HepG2 (cell line): Measurements from ENCODE around the gene ABHD1. TPM values are rescaled to one million over a fixed set of nuclear protein-coding genes. Genes with fewer than 3 reads are reported as not detected.
A peak's percentile ranks its signal among the peaks of the same experiment; 100 is the strongest.

ENCODE experiments used
- FOXK2 ChIP-seq: fragments of 450-650 bp; IDR thresholded peaks from 2 replicates; pipeline ENCODE4 v1.6.1; 2016
- HHEX ChIP-seq: IDR thresholded peaks from 2 replicates; pipeline ENCODE4 v1.6.1; 2016; ENCODE audit warnings: control low read depth
- KAT8 ChIP-seq: IDR thresholded peaks from 2 replicates; pipeline ENCODE4 v1.6.1; 2016; ENCODE audit warnings: missing genetic modification reagents, missing compliant biosample characterization
- MZF1 ChIP-seq: sonication (generic); formaldehyde crosslinking; IDR thresholded peaks from 2 replicates; pipeline ENCODE4 v1.8.1; 2023; ENCODE audit warnings: mild to moderate bottlenecking, missing genetic modification reagents, borderline replicate concordance
- NFIC ChIP-seq: IDR thresholded peaks from 2 replicates; pipeline ENCODE4 v1.6.1; 2012; ENCODE audit warnings: mild to moderate bottlenecking, low read length, inconsistent platforms
- PPARG ChIP-seq: conservative IDR thresholded peaks from 2 replicates; pipeline ENCODE4 v1.6.1; 2016; ENCODE audit warnings: missing biosample characterization, missing genetic modification reagents
- RBM39 ChIP-seq: fragments of 200-400 bp; formaldehyde crosslinking; IDR thresholded peaks from one replicate; pipeline ENCODE4 v1.6.1; 2018; ENCODE audit warnings: antibody characterized with exemption, mild to moderate bottlenecking, low read depth, low read length; ENCODE audit not compliant: poor library complexity, severe bottlenecking
- RFX5 ChIP-seq: IDR thresholded peaks from 2 replicates; pipeline ENCODE4 v1.6.1; 2011; ENCODE audit warnings: low read depth, low read length, improper control_type of control experiment
- SIX4 ChIP-seq: sonication (generic); formaldehyde crosslinking; IDR thresholded peaks from 2 replicates; pipeline ENCODE4 v1.4.0; 2020; ENCODE audit warnings: missing genetic modification reagents
- SMAD3 ChIP-seq: sonication (generic); formaldehyde crosslinking; IDR thresholded peaks from 2 replicates; pipeline ENCODE4 v1.4.0; 2020; ENCODE audit warnings: missing genetic modification reagents
- STAT5B ChIP-seq: sonication (generic); formaldehyde crosslinking; IDR thresholded peaks from 2 replicates; pipeline ENCODE4 v1.4.0; 2020; ENCODE audit warnings: missing genetic modification reagents
- TEAD3 ChIP-seq: optimal IDR thresholded peaks from 2 replicates; pipeline ENCODE3; 2016; ENCODE audit warnings: borderline replicate concordance
- THAP11 ChIP-seq: IDR thresholded peaks from 2 replicates; pipeline ENCODE4 v1.6.1; 2016; ENCODE audit warnings: missing biosample characterization, missing genetic modification reagents
- YEATS4 ChIP-seq: sonication (generic); formaldehyde crosslinking; IDR thresholded peaks from 2 replicates; pipeline ENCODE4 v1.4.0; 2020; ENCODE audit warnings: missing genetic modification reagents, borderline replicate concordance
- ZFAT ChIP-seq: sonication (generic); formaldehyde crosslinking; conservative IDR thresholded peaks from 2 replicates; pipeline ENCODE4 v1.8.1; 2023; ENCODE audit warnings: missing genetic modification reagents, inconsistent platforms
- ZFP62 ChIP-seq: sonication (generic); formaldehyde crosslinking; IDR thresholded peaks from 2 replicates; pipeline ENCODE4 v1.4.0; 2020; ENCODE audit warnings: missing genetic modification reagents
- ZNF562 ChIP-seq: sonication (generic); formaldehyde crosslinking; IDR thresholded peaks from 2 replicates; pipeline ENCODE4 v1.8.0; 2022; ENCODE audit warnings: missing genetic modification reagents, borderline replicate concordance
- ZNF629 ChIP-seq: sonication (generic); formaldehyde crosslinking; conservative IDR thresholded peaks from 2 replicates; pipeline ENCODE4 v1.5.0; 2020; ENCODE audit warnings: missing genetic modification reagents
- ZNF724P ChIP-seq: sonication (generic); formaldehyde crosslinking; IDR thresholded peaks from 2 replicates; pipeline ENCODE4 v1.8.0; 2022; ENCODE audit warnings: missing genetic modification reagents, borderline replicate concordance
- ZNF747 ChIP-seq: sonication (generic); formaldehyde crosslinking; IDR thresholded peaks from 2 replicates; pipeline ENCODE4 v1.8.1; 2023; ENCODE audit warnings: missing genetic modification reagents, mild to moderate bottlenecking, borderline replicate concordance
- ZNF777 ChIP-seq: sonication (generic); formaldehyde crosslinking; IDR thresholded peaks from 2 replicates; pipeline ENCODE4 v1.4.0; 2020; ENCODE audit warnings: missing genetic modification reagents
- polyA plus RNA-seq, 8 experiments: library from polyadenylated mRNA; depleted of rRNA in 3 of 8; stranded (reverse) in 7 of 8; unstranded in 1 of 8; fragments of >200 nt; fragmentation: Illumina TruSeq in 4 of 8; extraction: Trizol in 4 of 8; gene quantifications; 2 replicates each; pipeline versions ENCODE4 v1.2.1 to v1.2.3, GENCODE V29; 2011 to 2016; ENCODE audit warnings: low read depth in 4 of 8, missing spikeins in 1 of 8, mixed read lengths in 1 of 8; ENCODE audit not compliant: insufficient read depth in 1 of 8
- total RNA-seq, 5 experiments: library from RNA; depleted of rRNA; stranded (reverse); fragments of >200 nt; fragmentation: Illumina TruSeq; extraction: Trizol; gene quantifications; 2 replicates each; pipeline ENCODE4 v1.2.3, GENCODE V29; 2016; ENCODE audit warnings: low read depth in 1 of 5
- TF ChIP-seq, protein P1 (sequence below): sonication (generic); IDR thresholded peaks from 2 replicates; pipeline ENCODE4 v1.6.1; 2016; ENCODE audit warnings: low read depth, borderline replicate concordance
- TF ChIP-seq, protein P2 (sequence below): sonication (generic); formaldehyde crosslinking; IDR thresholded peaks from 2 replicates; pipeline ENCODE4 v1.4.0; 2020; ENCODE audit warnings: missing genetic modification reagents, borderline replicate concordance
- TF ChIP-seq, protein P3 (sequence below): sonication (generic); formaldehyde crosslinking; IDR thresholded peaks from 2 replicates; pipeline ENCODE4 v1.9.0; 2021; ENCODE audit warnings: missing genetic modification reagents, mild to moderate bottlenecking, borderline replicate concordance
- TF ChIP-seq, protein P4 (sequence below): sonication (generic); formaldehyde crosslinking; IDR thresholded peaks from 2 replicates; pipeline ENCODE4 v1.4.0; 2020; ENCODE audit warnings: missing genetic modification reagents

Gene ABHD1
- total and polyA plus RNA-seq, 2 of the 13 experiments (the other 11 are each of a cell fraction or from before 2014, with no cell fraction given), result 0.04 to 0.81 TPM

DNA sequence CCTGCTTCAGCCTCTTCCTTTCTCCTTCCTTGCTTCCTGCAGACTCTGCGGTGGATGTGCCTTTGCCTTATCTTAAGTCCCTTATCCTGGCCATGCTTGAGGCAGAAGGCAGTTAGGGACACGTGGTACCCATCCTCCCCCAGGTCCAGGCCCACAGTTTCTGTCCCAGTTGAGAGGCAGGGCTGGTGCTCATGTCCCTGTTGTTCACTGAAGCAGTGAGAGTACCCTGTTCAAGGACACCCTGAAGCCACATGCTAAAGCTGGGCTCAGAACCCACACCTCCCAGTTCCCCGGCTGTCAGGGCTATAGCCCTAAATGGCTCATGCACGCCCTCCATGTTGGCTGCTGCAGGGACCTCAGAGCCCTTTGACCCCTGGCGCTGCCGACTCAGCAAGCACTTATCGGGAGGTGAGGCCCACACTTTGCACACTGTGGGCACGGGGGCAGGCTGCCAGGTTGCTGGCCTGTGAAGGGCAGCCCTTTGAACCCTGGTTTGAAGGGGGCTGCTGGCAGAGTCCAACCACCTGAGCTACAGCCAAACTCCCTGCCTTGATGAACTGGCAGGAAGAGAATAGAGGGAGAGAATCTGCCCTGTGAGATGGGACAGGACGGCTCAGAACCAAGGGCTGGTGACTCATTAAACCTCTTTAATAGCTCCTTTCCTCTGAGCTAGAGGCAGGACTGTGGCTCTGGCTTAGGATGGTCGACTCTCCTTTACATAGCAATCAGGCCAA, 30.8 kb upstream of the ABHD1 start (continued):
- 0 out of 2 replicates have a peak, but pooled peaks have one; percentile 86 for TF ChIP-seq ZNF747 (CRISPR knock-in tag)
- TF ChIP-seq TEAD3 (CRISPR knock-in tag), result peak; percentile 11
- peak; percentile 30 for TF ChIP-seq RBM39
- TF ChIP-seq ZFAT (CRISPR knock-in tag), result no peak
- TF ChIP-seq, protein P1, sequence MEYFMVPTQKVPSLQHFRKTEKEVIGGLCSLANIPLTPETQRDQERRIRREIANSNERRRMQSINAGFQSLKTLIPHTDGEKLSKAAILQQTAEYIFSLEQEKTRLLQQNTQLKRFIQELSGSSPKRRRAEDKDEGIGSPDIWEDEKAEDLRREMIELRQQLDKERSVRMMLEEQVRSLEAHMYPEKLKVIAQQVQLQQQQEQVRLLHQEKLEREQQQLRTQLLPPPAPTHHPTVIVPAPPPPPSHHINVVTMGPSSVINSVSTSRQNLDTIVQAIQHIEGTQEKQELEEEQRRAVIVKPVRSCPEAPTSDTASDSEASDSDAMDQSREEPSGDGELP, result peak; percentile 68; the same call in 1 of the 2 replicates
- TF ChIP-seq RFX5, result no peak
- no peak for TF ChIP-seq STAT5B
- peak; percentile 71; the same call in 1 of the 2 replicates for TF ChIP-seq MZF1
- TF ChIP-seq SMAD3 (CRISPR knock-in tag), result no peak
- no peak for TF ChIP-seq ZFP62 (CRISPR knock-in tag)
- TF ChIP-seq, protein P2, sequence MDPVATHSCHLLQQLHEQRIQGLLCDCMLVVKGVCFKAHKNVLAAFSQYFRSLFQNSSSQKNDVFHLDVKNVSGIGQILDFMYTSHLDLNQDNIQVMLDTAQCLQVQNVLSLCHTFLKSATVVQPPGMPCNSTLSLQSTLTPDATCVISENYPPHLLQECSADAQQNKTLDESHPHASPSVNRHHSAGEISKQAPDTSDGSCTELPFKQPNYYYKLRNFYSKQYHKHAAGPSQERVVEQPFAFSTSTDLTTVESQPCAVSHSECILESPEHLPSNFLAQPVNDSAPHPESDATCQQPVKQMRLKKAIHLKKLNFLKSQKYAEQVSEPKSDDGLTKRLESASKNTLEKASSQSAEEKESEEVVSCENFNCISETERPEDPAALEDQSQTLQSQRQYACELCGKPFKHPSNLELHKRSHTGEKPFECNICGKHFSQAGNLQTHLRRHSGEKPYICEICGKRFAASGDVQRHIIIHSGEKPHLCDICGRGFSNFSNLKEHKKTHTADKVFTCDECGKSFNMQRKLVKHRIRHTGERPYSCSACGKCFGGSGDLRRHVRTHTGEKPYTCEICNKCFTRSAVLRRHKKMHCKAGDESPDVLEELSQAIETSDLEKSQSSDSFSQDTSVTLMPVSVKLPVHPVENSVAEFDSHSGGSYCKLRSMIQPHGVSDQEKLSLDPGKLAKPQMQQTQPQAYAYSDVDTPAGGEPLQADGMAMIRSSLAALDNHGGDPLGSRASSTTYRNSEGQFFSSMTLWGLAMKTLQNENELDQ (CRISPR knock-in tag), result peak; percentile 30; the same call in 1 of the 2 replicates
- TF ChIP-seq ZNF777, result peak; percentile 31; the same call in 1 of the 2 replicates
- TF ChIP-seq, protein P3, sequence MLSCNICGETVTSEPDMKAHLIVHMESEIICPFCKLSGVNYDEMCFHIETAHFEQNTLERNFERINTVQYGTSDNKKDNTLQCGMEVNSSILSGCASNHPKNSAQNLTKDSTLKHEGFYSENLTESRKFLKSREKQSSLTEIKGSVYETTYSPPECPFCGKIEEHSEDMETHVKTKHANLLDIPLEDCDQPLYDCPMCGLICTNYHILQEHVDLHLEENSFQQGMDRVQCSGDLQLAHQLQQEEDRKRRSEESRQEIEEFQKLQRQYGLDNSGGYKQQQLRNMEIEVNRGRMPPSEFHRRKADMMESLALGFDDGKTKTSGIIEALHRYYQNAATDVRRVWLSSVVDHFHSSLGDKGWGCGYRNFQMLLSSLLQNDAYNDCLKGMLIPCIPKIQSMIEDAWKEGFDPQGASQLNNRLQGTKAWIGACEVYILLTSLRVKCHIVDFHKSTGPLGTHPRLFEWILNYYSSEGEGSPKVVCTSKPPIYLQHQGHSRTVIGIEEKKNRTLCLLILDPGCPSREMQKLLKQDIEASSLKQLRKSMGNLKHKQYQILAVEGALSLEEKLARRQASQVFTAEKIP (CRISPR knock-in tag), result no peak
- no peak for TF ChIP-seq ZNF562 (CRISPR knock-in tag)
- peak; percentile 56; the same call in 1 of the 2 replicates for TF ChIP-seq SIX4
- TF ChIP-seq YEATS4 (CRISPR knock-in tag), result peak; percentile 87; the same call in 1 of the 2 replicates
- TF ChIP-seq, protein P4, sequence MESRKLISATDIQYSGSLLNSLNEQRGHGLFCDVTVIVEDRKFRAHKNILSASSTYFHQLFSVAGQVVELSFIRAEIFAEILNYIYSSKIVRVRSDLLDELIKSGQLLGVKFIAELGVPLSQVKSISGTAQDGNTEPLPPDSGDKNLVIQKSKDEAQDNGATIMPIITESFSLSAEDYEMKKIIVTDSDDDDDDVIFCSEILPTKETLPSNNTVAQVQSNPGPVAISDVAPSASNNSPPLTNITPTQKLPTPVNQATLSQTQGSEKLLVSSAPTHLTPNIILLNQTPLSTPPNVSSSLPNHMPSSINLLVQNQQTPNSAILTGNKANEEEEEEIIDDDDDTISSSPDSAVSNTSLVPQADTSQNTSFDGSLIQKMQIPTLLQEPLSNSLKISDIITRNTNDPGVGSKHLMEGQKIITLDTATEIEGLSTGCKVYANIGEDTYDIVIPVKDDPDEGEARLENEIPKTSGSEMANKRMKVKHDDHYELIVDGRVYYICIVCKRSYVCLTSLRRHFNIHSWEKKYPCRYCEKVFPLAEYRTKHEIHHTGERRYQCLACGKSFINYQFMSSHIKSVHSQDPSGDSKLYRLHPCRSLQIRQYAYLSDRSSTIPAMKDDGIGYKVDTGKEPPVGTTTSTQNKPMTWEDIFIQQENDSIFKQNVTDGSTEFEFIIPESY, result peak; percentile 33; the same call in 1 of the 2 replicates
- peak; percentile 85 for TF ChIP-seq ZNF629 (CRISPR knock-in tag)
- TF ChIP-seq FOXK2, result no peak
- TF ChIP-seq KAT8 (CRISPR knock-in tag), result peak; percentile 84
- peak; percentile 38; the same call in 1 of the 2 replicates for TF ChIP-seq ZNF724P (CRISPR knock-in tag)
- TF ChIP-seq PPARG (CRISPR knock-in tag), result peak; percentile 46
- TF ChIP-seq HHEX (CRISPR knock-in tag), result no peak
- TF ChIP-seq THAP11 (CRISPR knock-in tag), result peak; percentile 85
- TF ChIP-seq NFIC, result peak; percentile 62; the same call in 1 of the 2 replicates
